GM08714 (cell line): ENCODE data around the gene ZAR1L.

ENCODE experiments used
- H3K4me3 ChIP-seq: fragments of 200-500 bp; sonication (Bioruptor generic); 2 replicates; pipeline ENCODE4 v1.5.1; 2014; ENCODE audit warnings: mild to moderate bottlenecking, low read length, inconsistent platforms
- ZNF274 ChIP-seq: IDR thresholded peaks from 2 replicates; pipeline ENCODE4 v1.6.1; 2012; ENCODE audit warnings: mild to moderate bottlenecking, low read depth, low read length

Gene ZAR1L

GRCh38 chr13:32255724-32256109 is 59.4 kb downstream of the ZAR1L start:
- H3K4me3 ChIP-seq, result no peak overlapping the region
- TF ChIP-seq ZNF274, result no peak

GRCh38 chr13:32254916-32255723 is 60.0 kb downstream of the ZAR1L start:
- no peak overlapping the region for H3K4me3 ChIP-seq
- TF ChIP-seq ZNF274, result no peak

GRCh38 chr13:32254416-32254815 is 60.7 kb downstream of the ZAR1L start:
- TF ChIP-seq ZNF274, result no peak
- H3K4me3 ChIP-seq, result no peak overlapping the region

- no peak overlapping the region for H3K4me3 ChIP-seq
- TF ChIP-seq ZNF274, result no peak
Measured at GRCh38 chr13:32253911-32254399, 61.2 kb downstream of the ZAR1L start.
